Neural cell (in vitro differentiated cells): ENCODE measurements around the gene PCDHB7. TPM values are rescaled to one million over a fixed set of nuclear protein-coding genes. Genes with fewer than 3 reads are reported as not detected.

Experiments
- H2AFZ ChIP-seq: fragments of 200-600, 300-800 bp; sonication (generic), shearing (Covaris generic); 2 replicates; pipeline ENCODE4 v1.6.0; 2014; ENCODE audit warnings: low read depth, mild to moderate bottlenecking, antibody characterized with exemption, low read length, moderate library complexity
- H3F3A ChIP-seq: fragments of 200-600 bp; shearing (Covaris generic); 2 replicates; pipeline ENCODE4 v1.6.1; 2016; ENCODE audit warnings: mild to moderate bottlenecking, moderate library complexity, mixed read lengths, antibody characterized with exemption, low read length; ENCODE audit not compliant: insufficient read depth, poor library complexity, severe bottlenecking
- H3K27ac ChIP-seq: fragments of 200-600, 300-800 bp; sonication (generic), shearing (Covaris generic); 2 replicates; pipeline ENCODE4 v1.5.1; 2014; ENCODE audit warnings: mild to moderate bottlenecking, low read length, moderate library complexity
- H3K27me3 ChIP-seq: fragments of 300-800, 200-600 bp; sonication (generic), shearing (Covaris generic); 2 replicates; pipeline ENCODE4 v1.6.0; 2014; ENCODE audit warnings: mild to moderate bottlenecking, low read depth, low read length, moderate library complexity; ENCODE audit not compliant: insufficient read depth
- H3K36me3 ChIP-seq: fragments of 300-800, 200-600 bp; sonication (generic), shearing (Covaris generic); 2 replicates; pipeline ENCODE4 v1.5.1; 2014; ENCODE audit warnings: mild to moderate bottlenecking, antibody characterized with exemption, low read length, moderate library complexity; ENCODE audit not compliant: insufficient read depth
- H3K4me2 ChIP-seq: fragments of 300-800, 200-600 bp; sonication (generic), shearing (Covaris generic); 2 replicates; pipeline ENCODE4 v1.6.0; 2014; ENCODE audit warnings: mild to moderate bottlenecking, low read length
- H3K4me3 ChIP-seq: fragments of 300-800, 200-600 bp; sonication (generic), shearing (Covaris generic); 2 replicates; pipeline ENCODE4 v1.5.1; 2014; ENCODE audit warnings: mild to moderate bottlenecking, low read length, moderate library complexity
- H3K79me2 ChIP-seq: fragments of 200-600 bp; shearing (Covaris generic); replicated peaks from 2 replicates; pipeline ENCODE4 v1.6.0; 2014; ENCODE audit warnings: mild to moderate bottlenecking, low read length, moderate library complexity; ENCODE audit not compliant: insufficient read depth
- H3K9ac ChIP-seq: fragments of 300-800, 200-600 bp; sonication (generic), shearing (Covaris generic); 2 replicates; pipeline ENCODE4 v1.6.1; 2016; ENCODE audit warnings: mild to moderate bottlenecking, low read length, mixed read lengths
- H3K9me2 ChIP-seq: fragments of 200-600 bp; shearing (Covaris generic); 2 replicates; pipeline ENCODE4 v1.6.1; 2016; ENCODE audit warnings: mild to moderate bottlenecking, low read length, mixed read lengths; ENCODE audit not compliant: insufficient read depth
- H3K9me3 ChIP-seq: fragments of 200-600, 300-800 bp; sonication (generic), shearing (Covaris generic); 2 replicates; pipeline ENCODE4 v1.6.1; 2016; ENCODE audit warnings: mild to moderate bottlenecking, mixed run types, low read length, moderate library complexity, mixed read lengths
- H4K20me1 ChIP-seq: fragments of 200-600 bp; shearing (Covaris generic); 2 replicates; pipeline ENCODE4 v1.6.1; 2016; ENCODE audit warnings: mild to moderate bottlenecking, mixed run types; ENCODE audit not compliant: insufficient read depth
- CTCF ChIP-seq: fragments of 450-650 bp; IDR thresholded peaks from 2 replicates; pipeline ENCODE4 v1.5.1; 2014; ENCODE audit warnings: antibody characterized with exemption, mild to moderate bottlenecking, moderate library complexity; ENCODE audit not compliant: poor library complexity, severe bottlenecking
- EP300 ChIP-seq: fragments of 450-650 bp; conservative IDR thresholded peaks from 2 replicates; pipeline ENCODE4 v1.6.1; 2014; ENCODE audit warnings: antibody characterized with exemption, mild to moderate bottlenecking, moderate library complexity; ENCODE audit not compliant: poor library complexity, severe bottlenecking
- EZH2 ChIP-seq: fragments of 200-600, 300-800 bp; shearing (Covaris generic), sonication (generic); IDR thresholded peaks from 2 replicates; pipeline ENCODE4 v1.6.1; 2014; ENCODE audit warnings: antibody characterized with exemption, low read length, borderline replicate concordance, mild to moderate bottlenecking; ENCODE audit not compliant: insufficient read depth, poor library complexity, severe bottlenecking
- MXI1 ChIP-seq: fragments of 450-650 bp; conservative IDR thresholded peaks from 2 replicates; pipeline ENCODE4 v1.6.1; 2014; ENCODE audit warnings: antibody characterized with exemption, mild to moderate bottlenecking; ENCODE audit not compliant: poor library complexity, severe bottlenecking
- POLR2AphosphoS5 ChIP-seq: IDR thresholded peaks from 2 replicates; pipeline ENCODE4 v1.6.1; 2012
- RAD21 ChIP-seq: fragments of 450-650 bp; conservative IDR thresholded peaks from 2 replicates; pipeline ENCODE4 v1.6.1; 2014; ENCODE audit warnings: antibody characterized with exemption, mild to moderate bottlenecking, moderate library complexity
- REST ChIP-seq: IDR thresholded peaks from 2 replicates; pipeline ENCODE4 v1.6.1; 2012; ENCODE audit warnings: borderline replicate concordance
- SMC3 ChIP-seq: fragments of 450-650 bp; conservative IDR thresholded peaks from 2 replicates; pipeline ENCODE4 v1.6.1; 2014; ENCODE audit warnings: antibody characterized with exemption, mild to moderate bottlenecking, moderate library complexity; ENCODE audit not compliant: poor library complexity
- TAF1 ChIP-seq: IDR thresholded peaks from 2 replicates; pipeline ENCODE4 v1.6.1; 2012; ENCODE audit warnings: low read depth
- polyA plus RNA-seq: library from polyadenylated mRNA; depleted of rRNA; stranded (reverse); fragments of >200 nt; gene quantifications from 2 replicates; pipeline ENCODE4 v1.2.3, GENCODE V29; 2014

Gene PCDHB7
- polyA plus RNA-seq, 1 donor from 2014 or later = 0.99 TPM

- H3F3A ChIP-seq = no peaks in the 10 kb centered on the region
- no peak overlapping the region for H3K4me3 ChIP-seq
- no peaks in the 10 kb centered on the region for H3K9me2 ChIP-seq
- H3K4me2 ChIP-seq = no peak overlapping the region
- peaks cover 4% of the 10 kb centered on the region for H3K9me3 ChIP-seq
- no peaks in the 10 kb centered on the region for H4K20me1 ChIP-seq
- TF ChIP-seq EZH2 (no peak), POLR2AphosphoS5 (no peak), CTCF (no peak), SMC3 (no peak), EP300 (no peak), MXI1 (no peak), RAD21 (no peak), TAF1 (no peak), REST (no peak)
- H3K36me3 ChIP-seq = peaks cover 1% of the 10 kb centered on the region
- H3K27ac ChIP-seq = no peak overlapping the region
- H2AFZ ChIP-seq = no peak overlapping the region
- no peaks in the 10 kb centered on the region for H3K27me3 ChIP-seq
- H3K9ac ChIP-seq = no peak overlapping the region
- H3K79me2 ChIP-seq = no peaks in the 10 kb centered on the region
Measured at GRCh38 chr5:141127305-141127704, 45.1 kb upstream of the PCDHB7 start.

GRCh38 chr5:141135030-141135717 lies 37.3 kb upstream of the PCDHB7 start, which contains the start of gene PCDHB5:
PCDHB5 (plus strand) TSS chr5:141135206; CDS start chr5:141135435, 229 bp downstream.
- Histone ChIP-seq H3K36me3 (peaks cover 13% of the 10 kb centered on the region), H3K9me2 (no peaks in the 10 kb centered on the region), H3F3A (no peaks in the 10 kb centered on the region), H3K27ac (no peak within 1 kb of the TSS), H3K4me3 (peak within 1 kb of the TSS; percentile 6), H2AFZ (no peak within 1 kb of the TSS), H3K4me2 (no peak within 1 kb of the TSS), H3K9ac (no peak within 1 kb of the TSS), H3K79me2 (no peaks in the 10 kb centered on the region), H3K27me3 (no peaks in the 10 kb centered on the region), H3K9me3 (peaks cover 42% of the 10 kb centered on the region), H4K20me1 (no peaks in the 10 kb centered on the region)
- TF ChIP-seq TAF1 (no peak), POLR2AphosphoS5 (no peak), CTCF (peak; percentile 21)
